Liver (tissue), 3 donors: ENCODE measurements around the gene ASS1.

Experiments
- CTCF ChIP-seq: fragments of 150-350 bp; IDR thresholded peaks from 2 replicates; pipeline ENCODE4 v1.5.1; 2017; ENCODE audit warnings: improper control_type of control experiment, low read depth, low read length; ENCODE audit not compliant: missing input control
- EGR1 ChIP-seq, 2 donors: IDR thresholded peaks; 2 replicates each; pipeline ENCODE4 v1.6.1; 2016 to 2018; ENCODE audit warnings: antibody characterized with exemption in 2 of 2, low read depth in 2 of 2
- JUND ChIP-seq, 2 donors: IDR thresholded peaks; 2 replicates each; pipeline ENCODE4 v1.6.1; 2016; ENCODE audit warnings: antibody characterized with exemption in 2 of 2
- MAX ChIP-seq: IDR thresholded peaks from 2 replicates; pipeline ENCODE4 v1.6.1; 2016; ENCODE audit warnings: antibody characterized with exemption
- NR2F2 ChIP-seq: IDR thresholded peaks from 2 replicates; pipeline ENCODE4 v1.6.1; 2016; ENCODE audit warnings: antibody characterized with exemption
- RAD21 ChIP-seq, 2 donors: IDR thresholded peaks; 2 replicates each; pipeline ENCODE4 v1.6.1; 2016; ENCODE audit warnings: antibody characterized with exemption in 2 of 2, mild to moderate bottlenecking in 2 of 2
- REST ChIP-seq: IDR thresholded peaks from 2 replicates; pipeline ENCODE4 v1.6.1; 2016; ENCODE audit warnings: antibody characterized with exemption, mild to moderate bottlenecking
- RXRA ChIP-seq, 2 donors: IDR thresholded peaks; 2 replicates each; pipeline ENCODE4 v1.6.1; 2017 to 2018; ENCODE audit warnings: antibody characterized with exemption in 2 of 2, mild to moderate bottlenecking in 1 of 2
- TAF1 ChIP-seq: conservative IDR thresholded peaks from 2 replicates; pipeline ENCODE4 v1.6.1; 2016; ENCODE audit warnings: antibody characterized with exemption, mild to moderate bottlenecking
- YY1 ChIP-seq: IDR thresholded peaks from 2 replicates; pipeline ENCODE4 v1.6.1; 2016; ENCODE audit warnings: antibody characterized with exemption, mild to moderate bottlenecking
- donor health status: healthy.
- donor health status: healthy.

- TF ChIP-seq NR2F2 (peak; percentile 27), MAX (no peak), CTCF (no peak), JUND (IDR thresholded peaks at IDR 0.05) (no peak), EGR1 (IDR thresholded peaks at IDR 0.05; ENCODE audit: low read depth in 2 of 2) (no peak), REST (no peak), YY1 (no peak), RAD21 (IDR thresholded peaks at IDR 0.05) (peak in 1 of 2 donors; percentile 18), RXRA (IDR thresholded peaks at IDR 0.05) (peak; percentile 48 to 50), TAF1 (no peak)
These were observed 8.7 kb downstream of the ASS1 start for GRCh38 chr9:130453487-130453886.
